Activated CD4-positive, alpha-beta T cell treated with anti-CD3 and anti-CD28 coated beads for 36 hours (primary cell): ENCODE data around the gene RUNX2. TPM values are rescaled to one million over a fixed set of nuclear protein-coding genes. Genes with fewer than 3 reads are reported as not detected.
A peak's percentile ranks its signal among the peaks of the same experiment; 100 is the strongest.

Source experiments
- ATAC-seq: fragments of 200-7000 bp; cut with Tn5 transposase; one replicate; pipeline ENCODE4 v1.10.0; 2021; ENCODE audit warnings: mild to moderate bottlenecking, moderate library complexity
- CTCF ChIA-PET: fragments of 350-600 bp; sonication (Branson Sonifier 250); formaldehyde crosslinking; loops from one replicate; lab custom pipeline; 2021; ENCODE audit warnings: antibody characterized with exemption; lab: Charles Lee
- POLR2A ChIA-PET: fragments of 350-600 bp; sonication (Branson Sonifier 250); formaldehyde crosslinking; loops from one replicate; lab custom pipeline; 2021; ENCODE audit warnings: antibody characterized with exemption, inconsistent platforms; lab: Charles Lee
- DNase-seq: peaks from one replicate; pipeline ENCODE4 v3.0.0-alpha.2; 2020
- H3K27ac Mint-ChIP-seq: one replicate; pipeline ENCODE4 v1.8.0; 2021; ENCODE audit warnings: mixed read lengths
- H3K27me3 Mint-ChIP-seq: one replicate; pipeline ENCODE4 v1.8.0; 2021; ENCODE audit warnings: mixed read lengths
- H3K36me3 Mint-ChIP-seq: one replicate; pipeline ENCODE4 v1.8.0; 2021; ENCODE audit warnings: low read depth, mixed read lengths
- H3K4me1 Mint-ChIP-seq: one replicate; pipeline ENCODE4 v1.8.0; 2021; ENCODE audit warnings: mixed read lengths
- H3K4me3 Mint-ChIP-seq: one replicate; pipeline ENCODE4 v1.8.0; 2021; ENCODE audit warnings: mild to moderate bottlenecking, moderate library complexity, mixed read lengths
- H3K9me3 Mint-ChIP-seq: one replicate; pipeline ENCODE4 v1.8.0; 2021; ENCODE audit warnings: low read depth, mixed read lengths
- intact Hi-C, 2 experiments: fragments of 100-400 bp; cut with DNase I in 1 of 2; cut with micrococcal nuclease in 1 of 2; formaldehyde crosslinking; loops; one replicate each; pipeline versions ENCODE4 v1.14.2 to v1.15.1; 2022 to 2024; cut with DNase I, micrococcal nuclease
- total RNA-seq, 2 experiments: library from RNA; stranded (reverse); gene quantifications; one replicate each; pipeline ENCODE4 v1.2.3, GENCODE V29; 2021

Gene RUNX2
- total RNA-seq, 2 experiments from 2014 or later = 14.6 to 18.1 TPM

DNA sequence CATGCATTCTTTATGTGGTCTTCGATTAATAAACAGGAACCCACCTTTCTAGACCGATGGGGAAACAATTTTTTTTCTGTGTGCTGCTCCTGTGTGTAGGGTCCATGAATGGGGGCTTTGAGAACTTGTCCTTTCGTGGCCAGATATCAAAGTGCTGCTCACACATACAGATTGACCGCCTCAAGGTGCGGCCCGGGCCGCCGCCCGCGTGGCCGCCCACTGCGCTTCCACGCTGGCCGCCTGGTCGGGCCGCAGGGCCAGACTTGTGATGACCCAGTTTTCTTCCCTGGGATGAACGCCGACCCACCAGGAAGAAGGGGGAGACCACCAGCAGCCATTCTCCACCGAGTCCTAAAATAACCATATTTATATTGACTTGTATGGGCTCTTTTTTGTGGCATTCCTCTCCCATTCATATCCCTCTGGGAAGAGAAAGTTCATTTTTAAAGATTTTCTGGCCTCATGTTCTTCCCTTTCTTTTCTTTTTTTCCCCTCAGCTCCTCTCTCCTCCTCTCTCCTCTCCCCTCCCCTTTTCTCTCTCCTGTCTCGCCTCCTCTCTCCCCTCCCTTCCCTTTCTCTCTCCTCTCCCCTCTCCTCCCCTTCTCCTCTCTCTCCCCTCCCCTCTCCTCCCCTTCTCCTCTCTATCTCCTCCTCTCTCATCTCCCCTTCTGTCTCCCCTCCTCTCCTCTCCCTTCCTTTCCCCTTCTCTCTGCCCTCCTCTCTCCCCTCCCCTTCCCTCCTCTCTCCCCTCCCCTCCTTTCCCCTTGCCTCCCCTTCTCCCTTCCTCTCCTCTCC, 314.4 kb downstream of the RUNX2 start:
- no peaks in the 10 kb centered on the region for H3K36me3 Mint-ChIP-seq
- H3K27ac Mint-ChIP-seq = no peak overlapping the region
- H3K27me3 Mint-ChIP-seq = no peaks in the 10 kb centered on the region
- intact Hi-C loops = no loop called here
- H3K4me3 Mint-ChIP-seq = no peak overlapping the region
- peaks cover 16% of the 10 kb centered on the region for H3K4me1 Mint-ChIP-seq
- no peak for DNase-seq
- no peaks in the 10 kb centered on the region for H3K9me3 Mint-ChIP-seq
- CTCF ChIA-PET = no interaction called here
- POLR2A ChIA-PET = no interaction called here
- ATAC-seq = no peak

DNA sequence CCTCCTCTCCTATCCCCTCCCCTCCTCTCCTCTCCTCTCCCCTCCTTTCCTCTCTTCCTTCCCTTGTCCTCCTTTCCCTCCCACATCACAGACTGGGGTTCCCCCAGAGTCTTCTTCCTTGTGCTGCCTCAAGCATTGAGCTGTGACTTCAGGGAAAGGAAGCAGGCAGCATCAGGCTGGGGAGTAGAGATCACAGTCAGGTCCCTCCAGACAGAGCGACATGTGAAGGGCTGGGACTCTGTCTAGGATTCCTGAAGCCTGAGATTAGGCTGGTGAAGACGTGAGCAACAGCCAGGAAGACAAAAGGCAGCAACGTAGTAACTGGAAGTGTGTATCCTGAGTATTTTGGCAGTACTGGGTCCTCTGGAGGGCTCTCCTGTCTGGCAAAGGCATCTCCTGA, 315.0 kb downstream of the RUNX2 start:
- Mint-ChIP-seq H3K4me3 (no peak overlapping the region), H3K27me3 (no peaks in the 10 kb centered on the region), H3K27ac (no peak overlapping the region)

DNA sequence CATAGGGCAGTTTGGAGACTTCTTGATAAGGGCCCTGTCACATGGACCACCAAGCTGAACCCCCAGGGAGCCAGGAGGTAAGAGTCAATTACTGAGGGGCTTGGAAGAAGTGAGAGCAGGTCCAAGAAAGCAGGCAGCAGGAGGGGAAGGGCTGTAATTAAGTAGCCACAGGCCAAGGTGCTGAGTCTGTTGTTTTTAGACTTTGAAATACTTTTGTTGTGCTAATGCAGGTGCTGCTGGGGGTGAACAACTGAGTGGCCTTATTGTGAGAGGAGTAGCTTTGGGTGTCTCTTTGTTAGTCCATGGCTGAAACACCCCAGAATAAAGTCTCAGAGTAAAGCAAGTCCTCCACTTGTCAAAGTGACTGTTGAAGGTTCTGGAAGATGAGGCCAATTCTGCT, 316.6 kb downstream of the RUNX2 start:
- ChIA-PET POLR2A (no interaction called here), CTCF (interaction anchor here (0.6 to 1.0 kb wide), 2 partner anchors 21 to 184 kb away, joined by 3 read pairs; no protein-coding TSS in a partner anchor)
- H3K36me3 Mint-ChIP-seq = no peaks in the 10 kb centered on the region
- H3K9me3 Mint-ChIP-seq = no peaks in the 10 kb centered on the region
- intact Hi-C loops = no loop called here
- DNase-seq (no peak), ATAC-seq (no peak)
- H3K4me1 Mint-ChIP-seq = peaks cover 23% of the 10 kb centered on the region
- H3K27ac Mint-ChIP-seq = peak overlapping the region; percentile 26
- H3K27me3 Mint-ChIP-seq = no peaks in the 10 kb centered on the region
- no peak overlapping the region for H3K4me3 Mint-ChIP-seq

More for the DNA sequence above, 315.0 kb downstream of the RUNX2 start:
- H3K4me1 Mint-ChIP-seq = peaks cover 21% of the 10 kb centered on the region
- no peak for DNase-seq
- ChIA-PET CTCF (no interaction called here), POLR2A (interaction anchor here (0.6 kb wide), 1 partner anchor 958 kb away, joined by 4 read pairs; no protein-coding TSS in a partner anchor)
- H3K9me3 Mint-ChIP-seq = no peaks in the 10 kb centered on the region
- no peak for ATAC-seq
- intact Hi-C loops = no loop called here
- no peaks in the 10 kb centered on the region for H3K36me3 Mint-ChIP-seq

- Mint-ChIP-seq H3K36me3 (no peaks in the 10 kb centered on the region), H3K4me3 (no peak overlapping the region), H3K4me1 (peaks cover 23% of the 10 kb centered on the region), H3K27ac (peak overlapping the region; percentile 26), H3K27me3 (no peaks in the 10 kb centered on the region), H3K9me3 (no peaks in the 10 kb centered on the region)
- DNase-seq = no peak
- peak; percentile 88 for ATAC-seq
- ChIA-PET CTCF (interaction anchor here (0.6 to 1.4 kb wide), 3 partner anchors 22 to 184 kb away, joined by 3 to 4 read pairs (median 3); no protein-coding TSS in a partner anchor), POLR2A (no interaction called here)
- intact Hi-C loops = no loop called here
Measured at GRCh38 chr6:45645302-45645701, 317.2 kb downstream of the RUNX2 start.

DNA sequence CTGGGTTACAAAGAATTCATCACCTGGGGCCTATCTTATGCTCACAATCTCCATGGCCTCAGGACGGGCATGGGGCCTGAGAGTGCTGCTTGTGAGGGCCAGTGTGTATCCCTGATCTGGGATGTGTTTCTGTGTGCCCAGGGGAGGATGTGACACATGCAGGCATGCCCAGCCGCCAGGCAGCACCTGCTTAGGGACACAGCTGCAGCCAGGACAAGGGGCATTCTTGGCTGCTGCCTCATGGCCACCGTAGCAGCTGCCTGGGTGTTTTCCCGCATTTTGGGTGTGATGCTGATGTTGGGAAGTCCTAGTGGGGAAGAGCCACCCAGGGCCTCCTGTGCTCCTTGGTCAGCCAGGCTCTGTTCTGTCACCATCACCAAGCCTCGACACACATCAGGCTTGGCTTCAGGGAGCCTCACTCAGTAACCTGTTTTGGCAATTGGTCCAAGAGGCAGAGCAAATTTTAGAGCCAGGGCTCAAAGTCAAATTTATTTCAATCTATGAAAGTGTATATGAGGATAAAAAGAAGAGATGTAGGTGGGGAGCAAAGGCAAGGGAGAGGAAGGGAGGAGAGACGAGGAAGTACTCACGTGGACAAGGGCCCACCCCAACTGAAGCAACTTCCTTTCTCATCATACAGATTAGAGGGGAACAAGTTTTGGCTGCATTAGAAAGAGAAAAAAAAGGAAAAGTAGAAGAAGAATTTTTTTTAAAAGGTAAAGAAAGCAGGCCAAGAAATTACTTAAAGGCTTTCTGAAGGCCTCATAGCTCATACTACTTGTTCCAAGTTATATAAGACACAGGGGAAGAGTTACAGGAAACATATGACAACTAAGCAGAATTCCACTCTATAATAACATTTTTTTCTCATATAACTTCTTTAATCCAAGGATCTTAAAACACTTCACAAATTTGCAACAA, 319.5 kb downstream of the RUNX2 start:
- Mint-ChIP-seq H3K27ac (no peak overlapping the region), H3K36me3 (no peaks in the 10 kb centered on the region), H3K27me3 (no peaks in the 10 kb centered on the region), H3K4me3 (no peak overlapping the region), H3K9me3 (no peaks in the 10 kb centered on the region), H3K4me1 (peaks cover 23% of the 10 kb centered on the region)
- DNase-seq (no peak), ATAC-seq (no peak)
- ChIA-PET POLR2A (no interaction called here), CTCF (interaction anchor here (1.0 kb wide), 1 partner anchor 14 kb away, joined by 3 read pairs; no protein-coding TSS in a partner anchor)
- intact Hi-C loops = no loop called here

- peaks cover 23% of the 10 kb centered on the region for H3K4me1 Mint-ChIP-seq
Measured at GRCh38 chr6:45648262-45648620, 320.1 kb downstream of the RUNX2 start.

DNA sequence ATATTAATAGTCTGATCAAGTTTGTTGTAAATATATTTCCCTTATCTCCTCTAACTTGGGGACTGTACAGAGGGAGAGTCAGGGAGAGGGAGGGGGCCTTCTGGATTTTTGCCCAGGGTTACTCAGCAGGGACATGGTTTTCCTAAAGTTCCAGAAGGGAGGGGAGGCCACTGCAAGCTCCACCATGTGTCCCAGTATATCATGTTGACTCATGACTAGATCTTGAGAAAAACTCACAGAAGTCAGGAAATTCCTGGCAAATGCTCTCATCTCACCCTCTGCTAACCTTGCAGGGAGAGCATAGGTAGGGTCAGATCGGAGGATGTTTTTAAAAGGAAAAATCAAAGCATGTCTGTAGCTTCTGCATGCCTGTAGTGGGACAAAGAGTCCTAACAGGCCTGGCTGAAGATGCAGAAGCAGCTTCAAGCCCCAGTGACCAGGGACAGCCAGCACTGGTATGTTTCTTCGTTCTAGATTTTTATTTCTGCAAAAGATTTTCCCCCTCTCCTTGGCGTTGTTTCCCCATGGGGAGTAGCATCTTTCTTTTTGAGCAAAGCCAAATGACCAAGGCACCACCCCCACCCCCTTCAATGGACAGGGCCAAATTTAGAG, 322.5 kb downstream of the RUNX2 start:
- Mint-ChIP-seq H3K36me3 (no peaks in the 10 kb centered on the region), H3K9me3 (no peaks in the 10 kb centered on the region), H3K4me1 (peaks cover 16% of the 10 kb centered on the region), H3K27ac (no peak overlapping the region), H3K4me3 (no peak overlapping the region), H3K27me3 (peaks cover 4% of the 10 kb centered on the region)
- ChIA-PET POLR2A (no interaction called here), CTCF (interaction anchor here (1.0 kb wide), 1 partner anchor 11 kb away, joined by 3 read pairs; no protein-coding TSS in a partner anchor)
- no peak for DNase-seq
- intact Hi-C loops = no loop called here
- no peak for ATAC-seq

More at GRCh38 chr6:45648262-45648620, 320.1 kb downstream of the RUNX2 start:
- intact Hi-C loops = no loop called here
- H3K4me3 Mint-ChIP-seq = no peak overlapping the region
- peaks cover 3% of the 10 kb centered on the region for H3K27me3 Mint-ChIP-seq
- no peaks in the 10 kb centered on the region for H3K36me3 Mint-ChIP-seq
- H3K9me3 Mint-ChIP-seq = no peaks in the 10 kb centered on the region
- POLR2A ChIA-PET = no interaction called here
- ATAC-seq (no peak), DNase-seq (no peak)
- no peak overlapping the region for H3K27ac Mint-ChIP-seq
- CTCF ChIA-PET = interaction anchor here (1.0 kb wide), 1 partner anchor 13 kb away, joined by 3 read pairs; no protein-coding TSS in a partner anchor

GRCh38 chr6:45651301-45651700, 323.2 kb downstream of the RUNX2 start:
- Mint-ChIP-seq H3K4me3 (no peak overlapping the region), H3K9me3 (no peaks in the 10 kb centered on the region), H3K36me3 (no peaks in the 10 kb centered on the region), H3K4me1 (peaks cover 14% of the 10 kb centered on the region), H3K27ac (no peak overlapping the region), H3K27me3 (peaks cover 4% of the 10 kb centered on the region)
- CTCF ChIA-PET = interaction anchor here (1.0 kb wide), 1 partner anchor 10 kb away, joined by 3 read pairs; no protein-coding TSS in a partner anchor
- ATAC-seq (no peak), DNase-seq (no peak)
- intact Hi-C loops = no loop called here
- POLR2A ChIA-PET = no interaction called here

- ATAC-seq (no peak), DNase-seq (no peak)
- Mint-ChIP-seq H3K4me3 (no peak overlapping the region), H3K36me3 (peaks cover 4% of the 10 kb centered on the region), H3K9me3 (peaks cover 3% of the 10 kb centered on the region), H3K4me1 (peaks cover 8% of the 10 kb centered on the region), H3K27ac (no peak overlapping the region), H3K27me3 (peaks cover 4% of the 10 kb centered on the region)
- POLR2A ChIA-PET = no interaction called here
- CTCF ChIA-PET = no interaction called here
- intact Hi-C loops = no loop called here
Measured at GRCh38 chr6:45652416-45652815, 324.3 kb downstream of the RUNX2 start.

DNA sequence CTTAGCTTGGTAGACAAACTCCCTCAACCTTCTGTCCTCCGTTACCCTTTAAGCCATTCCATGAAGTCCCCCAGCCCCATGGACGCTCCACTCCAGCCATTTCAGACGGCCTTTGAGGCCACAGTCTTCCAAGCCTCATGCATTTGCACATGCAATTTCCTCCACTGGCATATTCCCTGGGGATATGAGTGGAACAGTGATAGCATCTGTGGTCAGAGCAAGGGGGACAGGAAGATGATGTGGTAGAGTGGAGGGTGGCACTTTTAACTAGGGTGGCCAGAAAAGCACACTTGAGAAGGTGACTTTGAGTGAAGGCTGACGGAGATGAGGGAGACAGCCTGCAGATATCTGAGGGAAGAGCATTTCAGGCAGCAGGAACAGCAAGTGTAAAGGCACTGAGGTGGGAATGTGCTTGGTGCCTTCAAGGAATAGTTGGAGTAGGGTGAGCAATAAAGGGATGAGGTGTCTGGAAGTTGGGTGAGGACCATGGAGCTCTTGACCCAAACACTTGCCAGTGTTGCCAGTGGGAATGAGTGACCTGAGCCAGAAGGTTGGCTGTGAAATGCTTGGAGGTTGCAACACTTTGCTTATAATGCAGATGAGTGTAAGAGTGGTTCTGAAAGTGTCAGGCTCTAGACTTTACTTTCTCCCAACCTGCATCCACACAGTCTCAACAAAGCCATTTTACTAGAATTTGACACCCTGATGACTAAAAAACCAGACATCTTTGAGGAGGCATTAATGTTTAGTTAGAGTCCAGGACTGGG, 325.2 kb downstream of the RUNX2 start:
- Mint-ChIP-seq H3K4me3 (no peak overlapping the region), H3K27ac (no peak overlapping the region), H3K9me3 (peaks cover 3% of the 10 kb centered on the region), H3K4me1 (no peaks in the 10 kb centered on the region), H3K27me3 (peaks cover 6% of the 10 kb centered on the region), H3K36me3 (peaks cover 5% of the 10 kb centered on the region)
- DNase-seq (no peak), ATAC-seq (no peak)
- intact Hi-C loops = no loop called here
- ChIA-PET POLR2A (interaction anchor here (0.5 kb wide), 1 partner anchor 316 kb away, joined by 4 read pairs; no protein-coding TSS in a partner anchor), CTCF (no interaction called here)
